ENCODE measurements around the gene STH.

GRCh38 chr17:46020998-46021397 is 21.9 kb downstream of the STH start:
- TF ChIP-seq POLR2A (IDR thresholded peaks at IDR 0.05) (no peak), CTCF (IDR thresholded peaks at IDR 0.05) (no peak)

Measured in breast epithelium (tissue), 3 donors.